Measurements from ENCODE around the gene ZNF267.
"Not testable (repeated sequence)": the region's sequence is repeated elsewhere in the genome, so short reads cannot be mapped to it uniquely, and the experiment has no call there.

The ZNF267 gene

GRCh38 chr16:31913668-31914067, 40.1 kb downstream of the ZNF267 start:
- no peak for TF ChIP-seq POLR2A (IDR thresholded peaks at IDR 0.05; ENCODE audit: low read length)
- no peak for TF ChIP-seq GATA1 (IDR thresholded peaks at IDR 0.05; ENCODE audit: low read depth, low read length)
- no peak for DNase-seq

- peak; percentile 7 to 32 for DNase-seq
- TF ChIP-seq GATA1 (IDR thresholded peaks at IDR 0.05; ENCODE audit: low read depth, low read length) (no peak), POLR2A (IDR thresholded peaks at IDR 0.05; ENCODE audit: low read length) (no peak)
Observed at GRCh38 chr16:31916056-31916488, 42.5 kb downstream of the ZNF267 start.

- DNase-seq, result no peak
- no peak for TF ChIP-seq GATA1 (IDR thresholded peaks at IDR 0.05; ENCODE audit: low read depth, low read length)
- TF ChIP-seq POLR2A (IDR thresholded peaks at IDR 0.05; ENCODE audit: low read length), result no peak
Observed at GRCh38 chr16:31920373-31920772, 46.8 kb downstream of the ZNF267 start.

- DNase-seq, result not testable (repeated sequence)
Observed at GRCh38 chr16:31951806-31952205, 78.2 kb downstream of the ZNF267 start.

GRCh38 chr16:31952206-31952605, 78.6 kb downstream of the ZNF267 start:
- DNase-seq, result not testable (repeated sequence)

- peak; percentile 68 to 71 for DNase-seq
Observed at GRCh38 chr16:31956221-31956620, 82.6 kb downstream of the ZNF267 start.

- peak in 1 of 2 experiments; percentile 3 for DNase-seq
Observed at GRCh38 chr16:31960186-31960910, 86.7 kb downstream of the ZNF267 start.
